Fibroblast of lung (primary cell): Measurements from ENCODE around the gene NUMBL. TPM values are rescaled to one million over a fixed set of nuclear protein-coding genes. Genes with fewer than 3 reads are reported as not detected.

Experiments
- DNase-seq, 2 donors: peaks; one replicate each; pipeline versions ENCODE4 v3.0.0 to v3.0.0-alpha.2; 2010; ENCODE audit warnings: low read depth in 2 of 2
- H2AFZ ChIP-seq: 2 replicates; pipeline ENCODE4 v1.5.1; 2012; ENCODE audit warnings: low read length, control low read depth, inconsistent platforms
- H3K27ac ChIP-seq: 2 replicates; pipeline ENCODE4 v1.5.1; 2011; ENCODE audit warnings: low read length, control low read depth; ENCODE audit not compliant: insufficient read depth
- H3K27me3 ChIP-seq: 2 replicates; pipeline ENCODE4 v1.5.1; 2011; ENCODE audit warnings: mild to moderate bottlenecking, low read length; ENCODE audit not compliant: control insufficient read depth, insufficient read depth
- H3K36me3 ChIP-seq: 2 replicates; pipeline ENCODE4 v1.5.1; 2011; ENCODE audit warnings: low read length; ENCODE audit not compliant: control insufficient read depth, insufficient read depth
- H3K4me1 ChIP-seq: 2 replicates; pipeline ENCODE4 v1.5.1; 2011; ENCODE audit warnings: low read length; ENCODE audit not compliant: control insufficient read depth, insufficient read depth; ENCODE audit errors: extremely low read depth
- H3K4me2 ChIP-seq: 2 replicates; pipeline ENCODE4 v1.5.1; 2011; ENCODE audit warnings: low read length, control low read depth; ENCODE audit not compliant: insufficient read depth; ENCODE audit errors: extremely low read depth
- H3K4me3 ChIP-seq, 4 experiments: fragments of 200-600 bp in 1 of 4; sonication (generic) in 1 of 4; replicated peaks in 1 of 4; 2 replicates each; pipeline ENCODE4 v1.5.1; 2011 to 2016; ENCODE audit warnings: low read length in 4 of 4, low read depth in 3 of 4, mild to moderate bottlenecking in 3 of 4, control low read depth in 2 of 4, inconsistent platforms in 1 of 4, mixed read lengths in 1 of 4; ENCODE audit not compliant: insufficient read depth in 1 of 4; ENCODE audit errors: control extremely low read depth in 1 of 4
- H3K79me2 ChIP-seq: 2 replicates; pipeline ENCODE4 v1.5.1; 2012; ENCODE audit warnings: mild to moderate bottlenecking, low read length, inconsistent platforms; ENCODE audit not compliant: control insufficient read depth, insufficient read depth
- H3K9ac ChIP-seq: 2 replicates; pipeline ENCODE4 v1.5.1; 2011; ENCODE audit warnings: mild to moderate bottlenecking, low read length, control low read depth; ENCODE audit not compliant: insufficient read depth
- H3K9me3 ChIP-seq: 2 replicates; pipeline ENCODE4 v1.5.1; 2012; ENCODE audit warnings: low read depth, low read length; ENCODE audit not compliant: control insufficient read depth, insufficient read depth
- H4K20me1 ChIP-seq: 2 replicates; pipeline ENCODE4 v1.5.1; 2011; ENCODE audit warnings: low read length; ENCODE audit not compliant: control insufficient read depth, insufficient read depth; ENCODE audit errors: extremely low read depth
- EZH2 ChIP-seq: IDR thresholded peaks from 2 replicates; pipeline ENCODE4 v1.5.1; 2012; ENCODE audit warnings: low read length, control low read depth, mild to moderate bottlenecking; ENCODE audit errors: missing control alignments
- polyA plus RNA-seq, 2 donors: library from polyadenylated mRNA; depleted of rRNA in 1 of 2; stranded (reverse) in 1 of 2; unstranded in 1 of 2; fragments of >200 nt; gene quantifications; 2 replicates each; pipeline ENCODE4 v1.2.1, GENCODE V29; 2011 to 2012; ENCODE audit warnings: missing spikeins in 1 of 2
- total RNA-seq: library from RNA; depleted of rRNA; stranded (reverse); fragments of >200 nt; gene quantifications from 2 replicates; pipeline ENCODE4 v1.2.1, GENCODE V29; 2014
- TF ChIP-seq, protein P1 (sequence below), 2 donors: IDR thresholded peaks in 1 of 2; conservative IDR thresholded peaks in 1 of 2; 1 replicate in 1 of 2; 2 replicates in 1 of 2; pipeline ENCODE4 v1.5.1; 2011 to 2012; ENCODE audit warnings: low read length in 2 of 2, control low read depth in 1 of 2, inconsistent platforms in 1 of 2, low read depth in 1 of 2, mild to moderate bottlenecking in 1 of 2

The NUMBL gene
- total and polyA plus RNA-seq, 2 donors (not counting 1 experiment from before 2014, with no cell fraction given) = 28.2 to 33.4 TPM

DNA sequence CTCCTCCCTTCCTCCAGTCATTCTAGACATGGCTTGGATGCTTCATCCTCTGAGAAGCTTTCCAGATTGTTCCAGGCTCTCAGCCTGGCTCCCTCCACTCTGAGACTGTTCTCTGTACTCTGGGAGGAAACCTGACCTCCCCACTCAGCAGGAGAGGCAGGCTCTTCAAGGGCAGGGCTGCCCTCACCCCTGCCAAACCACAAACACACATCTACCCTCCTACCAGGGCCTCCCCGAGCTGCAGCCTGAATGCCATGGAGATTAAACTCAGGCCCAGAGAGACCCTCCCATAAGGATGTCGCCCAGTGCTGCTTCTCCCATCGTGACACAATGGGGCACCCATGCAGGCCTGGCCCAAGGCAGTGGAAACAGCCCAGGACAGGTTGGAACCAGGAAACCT, 16.2 kb downstream of the NUMBL start:
- H3K4me3 ChIP-seq = no peak overlapping the region
- no peaks in the 10 kb centered on the region for H3K9me3 ChIP-seq
- H3K79me2 ChIP-seq = no peaks in the 10 kb centered on the region
- H3K9ac ChIP-seq = no peak overlapping the region
- no peak overlapping the region for H3K4me2 ChIP-seq
- H2AFZ ChIP-seq = no peak overlapping the region
- DNase-seq = peak; percentile 28 to 60
- H3K36me3 ChIP-seq = peaks cover 51% of the 10 kb centered on the region
- no peaks in the 10 kb centered on the region for H3K27me3 ChIP-seq
- H3K4me1 ChIP-seq = no peaks in the 10 kb centered on the region
- H4K20me1 ChIP-seq = no peaks in the 10 kb centered on the region
- TF ChIP-seq EZH2 = no peak
- TF ChIP-seq, protein P1, sequence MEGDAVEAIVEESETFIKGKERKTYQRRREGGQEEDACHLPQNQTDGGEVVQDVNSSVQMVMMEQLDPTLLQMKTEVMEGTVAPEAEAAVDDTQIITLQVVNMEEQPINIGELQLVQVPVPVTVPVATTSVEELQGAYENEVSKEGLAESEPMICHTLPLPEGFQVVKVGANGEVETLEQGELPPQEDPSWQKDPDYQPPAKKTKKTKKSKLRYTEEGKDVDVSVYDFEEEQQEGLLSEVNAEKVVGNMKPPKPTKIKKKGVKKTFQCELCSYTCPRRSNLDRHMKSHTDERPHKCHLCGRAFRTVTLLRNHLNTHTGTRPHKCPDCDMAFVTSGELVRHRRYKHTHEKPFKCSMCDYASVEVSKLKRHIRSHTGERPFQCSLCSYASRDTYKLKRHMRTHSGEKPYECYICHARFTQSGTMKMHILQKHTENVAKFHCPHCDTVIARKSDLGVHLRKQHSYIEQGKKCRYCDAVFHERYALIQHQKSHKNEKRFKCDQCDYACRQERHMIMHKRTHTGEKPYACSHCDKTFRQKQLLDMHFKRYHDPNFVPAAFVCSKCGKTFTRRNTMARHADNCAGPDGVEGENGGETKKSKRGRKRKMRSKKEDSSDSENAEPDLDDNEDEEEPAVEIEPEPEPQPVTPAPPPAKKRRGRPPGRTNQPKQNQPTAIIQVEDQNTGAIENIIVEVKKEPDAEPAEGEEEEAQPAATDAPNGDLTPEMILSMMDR (conservative IDR thresholded peaks at IDR 0.05 in 1 of 2, IDR thresholded peaks at IDR 0.05 in 1 of 2; ENCODE audit: low read depth in 1 of 2, low read length in 2 of 2) = no peak
- no peak overlapping the region for H3K27ac ChIP-seq

DNA sequence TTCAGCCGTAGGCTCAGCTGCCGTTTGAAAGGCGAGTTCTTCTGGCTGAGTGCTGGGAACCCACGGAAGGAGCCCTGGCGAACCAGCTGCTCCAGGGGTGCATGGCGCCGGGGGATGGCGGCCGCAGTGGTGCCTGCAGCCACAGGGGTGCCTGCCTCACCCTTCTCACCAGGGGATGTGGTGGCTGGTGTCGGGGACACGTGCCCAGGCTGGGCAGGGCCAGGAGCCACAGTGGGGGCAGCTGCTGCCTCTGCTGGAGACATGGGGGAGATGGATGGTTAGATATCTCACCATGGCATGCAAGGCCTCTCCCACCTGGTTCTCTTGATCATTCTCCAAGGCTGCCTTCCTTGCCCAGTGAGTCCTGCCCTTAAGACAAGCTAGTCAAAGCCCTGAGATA, 17.1 kb downstream of the NUMBL start:
- TF ChIP-seq, protein P1 (conservative IDR thresholded peaks at IDR 0.05 in 1 of 2, IDR thresholded peaks at IDR 0.05 in 1 of 2; ENCODE audit: low read depth in 1 of 2, low read length in 2 of 2) = no peak
- no peak for TF ChIP-seq EZH2
- Histone ChIP-seq H3K4me1 (no peaks in the 10 kb centered on the region), H2AFZ (no peak overlapping the region)

DNA sequence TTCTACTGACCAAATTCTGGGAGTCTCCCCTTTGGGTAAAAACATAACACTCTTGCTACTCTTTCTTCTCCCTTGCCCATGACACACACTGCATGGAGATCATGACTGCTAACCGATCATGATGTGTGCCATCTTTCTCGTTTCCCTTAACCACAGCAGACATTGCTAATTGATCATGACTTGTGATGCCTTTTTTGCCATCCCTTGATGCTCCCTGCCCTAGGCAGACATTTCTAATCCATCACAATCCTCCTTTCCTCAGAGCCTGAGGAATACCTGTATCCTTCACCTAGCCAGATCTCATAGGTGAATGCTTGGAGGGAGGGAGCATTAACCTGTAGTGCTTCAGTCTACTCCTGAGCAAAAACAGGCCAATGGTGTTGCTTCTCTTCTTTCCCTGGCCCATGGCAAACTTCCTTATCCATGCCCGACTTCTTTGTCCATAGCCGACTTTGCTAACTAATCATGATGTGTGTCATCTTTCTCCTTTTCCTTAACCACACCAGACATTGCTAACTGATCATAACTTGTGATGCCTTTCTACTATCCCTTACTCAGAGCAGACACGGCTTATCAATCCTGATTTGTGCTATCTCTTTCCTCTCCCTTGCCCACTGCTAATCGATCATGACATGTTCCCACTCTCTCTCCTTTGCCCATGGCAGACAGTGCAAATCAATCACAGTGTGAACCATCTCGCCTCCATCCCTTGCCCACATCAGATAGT, 17.7 kb downstream of the NUMBL start:
- Histone ChIP-seq H3K4me2 (no peak overlapping the region), H3K36me3 (peaks cover 59% of the 10 kb centered on the region), H3K27me3 (no peaks in the 10 kb centered on the region), H3K9me3 (no peaks in the 10 kb centered on the region), H3K79me2 (no peaks in the 10 kb centered on the region), H4K20me1 (no peaks in the 10 kb centered on the region), H3K4me1 (no peaks in the 10 kb centered on the region), H3K9ac (no peak overlapping the region), H3K27ac (no peak overlapping the region), H3K4me3 (no peak overlapping the region), H2AFZ (no peak overlapping the region)
- no peak for TF ChIP-seq EZH2
- TF ChIP-seq, protein P1 (conservative IDR thresholded peaks at IDR 0.05 in 1 of 2, IDR thresholded peaks at IDR 0.05 in 1 of 2; ENCODE audit: low read depth in 1 of 2, low read length in 2 of 2) = no peak
- no peak for DNase-seq

More for the DNA sequence above, 17.1 kb downstream of the NUMBL start:
- H3K4me3 ChIP-seq = no peak overlapping the region
- no peak for DNase-seq
- no peaks in the 10 kb centered on the region for H3K27me3 ChIP-seq
- no peaks in the 10 kb centered on the region for H3K79me2 ChIP-seq
- no peaks in the 10 kb centered on the region for H3K9me3 ChIP-seq
- no peak overlapping the region for H3K9ac ChIP-seq
- H3K36me3 ChIP-seq = peaks cover 57% of the 10 kb centered on the region
- H3K4me2 ChIP-seq = no peak overlapping the region
- H4K20me1 ChIP-seq = no peaks in the 10 kb centered on the region
- no peak overlapping the region for H3K27ac ChIP-seq
